SU-DHL-6 (cell line): ENCODE data around the gene ID4.

ENCODE experiments used
- CTCF ChIP-seq: fragments of 200-600 bp; sonication (generic); IDR thresholded peaks from one replicate; pipeline ENCODE4 v1.5.1; 2017; ENCODE audit warnings: antibody characterized with exemption, mild to moderate bottlenecking, low read length, moderate library complexity; ENCODE audit not compliant: insufficient read depth, poor library complexity, severe bottlenecking
- EZH2phosphoT487 ChIP-seq: fragments of 200-600 bp; sonication (generic), shearing (Covaris generic); conservative IDR thresholded peaks from 2 replicates; pipeline ENCODE4 v1.6.1; 2018; ENCODE audit warnings: mild to moderate bottlenecking, antibody characterized with exemption, low read length, moderate library complexity, mixed read lengths

GRCh38 chr6:19844689-19845088, 7.5 kb downstream of the ID4 start:
- TF ChIP-seq EZH2phosphoT487 (no peak), CTCF (no peak)
